Testis (tissue), 2 donors: ENCODE data around the gene NTM.

Experiments
- POLR2A ChIP-seq: fragments of 450-650 bp; IDR thresholded peaks from one replicate; pipeline ENCODE4 v1.6.1; 2017; ENCODE audit warnings: antibody characterized with exemption, mild to moderate bottlenecking, moderate library complexity
- TF ChIP-seq, protein P1 (sequence below), 3 experiments: fragments of 450-650 bp in 2 of 3; fragments of 200-600 bp in 1 of 3; sonication (generic) in 1 of 3; IDR thresholded peaks; one replicate each; pipeline ENCODE4 v1.5.1; 2016 to 2019; ENCODE audit warnings: antibody characterized with exemption in 3 of 3, mild to moderate bottlenecking in 2 of 3, moderate library complexity in 1 of 3

DNA sequence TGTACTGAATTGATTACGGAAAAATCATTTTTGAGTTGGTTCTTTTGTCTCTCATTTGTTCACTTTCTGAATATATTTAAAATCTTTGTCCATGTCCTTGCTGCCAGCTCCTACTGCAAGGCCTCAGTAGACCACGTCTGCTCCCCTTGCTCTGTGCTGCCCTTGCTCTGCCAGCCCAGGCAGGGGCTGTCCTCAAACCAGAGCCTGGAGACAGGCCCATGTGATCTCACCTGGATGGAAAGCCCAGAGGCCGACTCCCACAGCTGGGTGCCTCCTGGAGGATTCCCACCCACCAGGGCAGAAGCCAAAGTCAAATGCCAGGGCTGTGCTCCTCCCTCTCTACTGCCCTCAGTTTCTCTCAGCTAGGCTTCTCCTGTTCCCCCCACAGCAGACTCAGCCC is 141.8 kb downstream of the NTM start:
- no peak for TF ChIP-seq POLR2A
- TF ChIP-seq, protein P1, sequence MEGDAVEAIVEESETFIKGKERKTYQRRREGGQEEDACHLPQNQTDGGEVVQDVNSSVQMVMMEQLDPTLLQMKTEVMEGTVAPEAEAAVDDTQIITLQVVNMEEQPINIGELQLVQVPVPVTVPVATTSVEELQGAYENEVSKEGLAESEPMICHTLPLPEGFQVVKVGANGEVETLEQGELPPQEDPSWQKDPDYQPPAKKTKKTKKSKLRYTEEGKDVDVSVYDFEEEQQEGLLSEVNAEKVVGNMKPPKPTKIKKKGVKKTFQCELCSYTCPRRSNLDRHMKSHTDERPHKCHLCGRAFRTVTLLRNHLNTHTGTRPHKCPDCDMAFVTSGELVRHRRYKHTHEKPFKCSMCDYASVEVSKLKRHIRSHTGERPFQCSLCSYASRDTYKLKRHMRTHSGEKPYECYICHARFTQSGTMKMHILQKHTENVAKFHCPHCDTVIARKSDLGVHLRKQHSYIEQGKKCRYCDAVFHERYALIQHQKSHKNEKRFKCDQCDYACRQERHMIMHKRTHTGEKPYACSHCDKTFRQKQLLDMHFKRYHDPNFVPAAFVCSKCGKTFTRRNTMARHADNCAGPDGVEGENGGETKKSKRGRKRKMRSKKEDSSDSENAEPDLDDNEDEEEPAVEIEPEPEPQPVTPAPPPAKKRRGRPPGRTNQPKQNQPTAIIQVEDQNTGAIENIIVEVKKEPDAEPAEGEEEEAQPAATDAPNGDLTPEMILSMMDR (IDR thresholded peaks at IDR 0.05) = no peak
